Measurements from ENCODE around the gene UST. TPM values are rescaled to one million over a fixed set of nuclear protein-coding genes. Genes with fewer than 3 reads are reported as not detected.

UST gene
- total and polyA plus RNA-seq, 3 donors from 2014 or later = 14.9 to 16.0 (median 14.9) TPM

GRCh38 chr6:149063468-149063867, 316.6 kb downstream of the UST start:
- H3K36me3 ChIP-seq (ENCODE audit: low read depth, missing control alignments) = no peaks in the 10 kb centered on the region
- WGBS, 2 donors = 86 to 92% methylated on average over 3 of the region's 3 CpGs
- no peak for DNase-seq

GRCh38 chr6:149064001-149064659, 317.3 kb downstream of the UST start:
- intact Hi-C loops (cut with DNase I; ENCODE audit: low total_unique reads) = no loop called here
- DNase-seq = no peak
- WGBS, 2 donors = 85 to 88% methylated on average over 5 of the region's 5 CpGs
- no peaks in the 10 kb centered on the region for H3K9me3 ChIP-seq
- no peaks in the 10 kb centered on the region for H3K4me1 ChIP-seq
- no peak overlapping the region for H3K27ac ChIP-seq
- H3K27me3 ChIP-seq = no peaks in the 10 kb centered on the region
- TF ChIP-seq POLR2A (IDR thresholded peaks at IDR 0.05) (no peak), CTCF (IDR thresholded peaks at IDR 0.05) (no peak)
- H3K36me3 ChIP-seq (ENCODE audit: low read depth, missing control alignments) = no peaks in the 10 kb centered on the region
- H3K4me3 ChIP-seq = no peak overlapping the region

More at GRCh38 chr6:149063468-149063867, 316.6 kb downstream of the UST start:
- no peaks in the 10 kb centered on the region for H3K9me3 ChIP-seq
- no peak overlapping the region for H3K4me3 ChIP-seq
- no peaks in the 10 kb centered on the region for H3K27me3 ChIP-seq
- H3K27ac ChIP-seq = no peak overlapping the region
- intact Hi-C loops (cut with DNase I; ENCODE audit: low total_unique reads) = no loop called here
- TF ChIP-seq POLR2A (IDR thresholded peaks at IDR 0.05) (no peak), CTCF (IDR thresholded peaks at IDR 0.05) (no peak)
- no peaks in the 10 kb centered on the region for H3K4me1 ChIP-seq

- intact Hi-C loops (cut with DNase I; ENCODE audit: low total_unique reads) = no loop called here
- Histone ChIP-seq H3K27ac (no peak overlapping the region), H3K9me3 (no peaks in the 10 kb centered on the region), H3K4me3 (no peak overlapping the region), H3K36me3 (ENCODE audit: low read depth, missing control alignments) (no peaks in the 10 kb centered on the region), H3K27me3 (no peaks in the 10 kb centered on the region), H3K4me1 (no peaks in the 10 kb centered on the region)
- TF ChIP-seq POLR2A (IDR thresholded peaks at IDR 0.05) (no peak), CTCF (IDR thresholded peaks at IDR 0.05) (no peak)
- WGBS, 2 donors = 62 to 72% methylated on average over 7 of the region's 7 CpGs
- DNase-seq = no peak
These were observed 317.8 kb downstream of the UST start for GRCh38 chr6:149064660-149065015.

- DNase-seq = no peak
- no peak overlapping the region for H3K4me3 ChIP-seq
- H3K4me1 ChIP-seq = no peaks in the 10 kb centered on the region
- no peaks in the 10 kb centered on the region for H3K36me3 ChIP-seq (ENCODE audit: low read depth, missing control alignments)
- no peaks in the 10 kb centered on the region for H3K27me3 ChIP-seq
- intact Hi-C loops (cut with DNase I; ENCODE audit: low total_unique reads) = no loop called here
- H3K9me3 ChIP-seq = no peaks in the 10 kb centered on the region
- TF ChIP-seq POLR2A (IDR thresholded peaks at IDR 0.05) = no peak
- TF ChIP-seq CTCF (IDR thresholded peaks at IDR 0.05) = no peak
- no peak overlapping the region for H3K27ac ChIP-seq
- 68 to 81% methylated on average over 4 of the region's 4 CpGs for WGBS, 2 donors
These were observed 318.3 kb downstream of the UST start for GRCh38 chr6:149065121-149065520.
